ENCODE measurements around the gene SBNO2. TPM values are rescaled to one million over a fixed set of nuclear protein-coding genes. Genes with fewer than 3 reads are reported as not detected.

Gene SBNO2
- total and polyA plus RNA-seq, 2 of the 4 experiments (the other 2 are of a cell fraction), result 13.4 to 40.5 TPM

DNA sequence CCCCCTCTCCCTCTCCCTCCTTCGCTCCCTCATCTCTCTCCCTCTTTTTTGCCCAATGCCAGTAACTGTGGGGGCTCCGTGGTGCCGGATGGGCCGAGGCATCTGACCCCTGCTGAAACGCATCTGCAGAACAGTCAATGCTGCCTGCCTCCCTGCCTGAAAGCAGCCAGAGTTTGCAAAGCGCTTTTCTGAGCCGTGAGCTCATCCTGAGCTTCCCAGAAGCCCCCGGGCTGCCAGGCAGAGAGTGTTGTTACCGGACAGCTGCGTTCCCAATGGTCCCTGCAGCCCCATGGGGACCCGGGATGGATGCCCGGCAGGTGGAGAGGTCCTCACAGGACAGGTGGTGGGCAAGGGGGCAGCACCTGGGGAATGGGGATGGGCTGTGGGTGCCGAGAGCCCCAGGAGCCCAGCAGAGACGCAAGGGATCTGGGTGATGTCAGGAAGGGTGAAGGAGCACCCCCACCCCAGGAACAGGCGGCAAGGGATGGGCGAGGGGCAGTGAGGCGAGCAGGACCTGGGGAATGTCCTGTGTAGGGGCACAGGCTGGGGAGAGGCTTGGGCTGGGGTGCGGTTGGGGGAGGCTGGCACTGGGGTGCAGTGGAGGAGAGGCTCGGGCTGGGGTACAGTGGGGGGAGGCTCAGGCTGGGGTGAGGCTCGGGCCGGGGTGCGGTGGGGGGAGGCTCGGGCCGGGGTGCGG is 37.3 kb downstream of the SBNO2 start:
- ChIA-PET CTCF (no interaction called here), POLR2A (ENCODE audit: unreplicated experiment) (no interaction called here)
- H4K5ac ChIP-seq (ENCODE audit: low read depth, low read length), result no peak overlapping the region
- H3K4me1 ChIP-seq (ENCODE audit: control insufficient read depth, insufficient read depth, low read length), result peaks cover 11% of the 10 kb centered on the region
- H3K18ac ChIP-seq (ENCODE audit: low read depth, low read length), result no peak overlapping the region
- H3K4me3 ChIP-seq (ENCODE audit: insufficient read depth, low read depth, low read length), result no peak overlapping the region
- no peak overlapping the region for H2BK15ac ChIP-seq (ENCODE audit: low read depth, low read length)
- H4K91ac ChIP-seq (ENCODE audit: insufficient read depth, low read depth, low read length), result no peak overlapping the region
- no TSS peak for BruUV-seq (replicated peaks)
- H2AK9ac ChIP-seq (replicated peaks; ENCODE audit: low read depth, low read length, poor library complexity), result no peak overlapping the region
- intact Hi-C loops (cut with micrococcal nuclease) (no loop called here), dilution Hi-C loops (cut with HindIII; ENCODE audit: low sequenced_read_pairs, unreplicated experiment) (no loop called here), in situ Hi-C loops (cut with MboI; ENCODE audit: low sequenced_read_pairs) (no loop called here)
- no peak overlapping the region for H3K14ac ChIP-seq (replicated peaks; ENCODE audit: low read depth, low read length)
- WGBS, 2 experiments (ENCODE audit: extremely low coverage in 2 of 2, insufficient read length in 1 of 2), result 100% methylated on average over 2 of the region's 25 CpGs; no CpG with 5 or more reads in 1 of the 2 experiments
- H3K9ac ChIP-seq (ENCODE audit: low read depth, low read length), result no peak overlapping the region
- DNase-seq (no peak), ATAC-seq (ENCODE audit: low read depth) (no peak)
- H2BK120ac ChIP-seq (ENCODE audit: low read depth, low read length), result no peak overlapping the region
- peaks cover 11 to 51% of the 10 kb centered on the region in 2 experiments for H3K79me1 ChIP-seq (ENCODE audit: low read depth in 1 of 2, low read length in 2 of 2)
- H3K56ac ChIP-seq (ENCODE audit: extremely low read depth, insufficient read depth, low read length), result no peak overlapping the region
- no peak overlapping the region for H2BK20ac ChIP-seq (ENCODE audit: low read depth, low read length)
- TF ChIP-seq FOS (IDR thresholded peaks at IDR 0.05; ENCODE audit: low read depth, low read length) (no peak), MAFK (IDR thresholded peaks at IDR 0.05; ENCODE audit: low read depth, low read length) (no peak), RAD21 (IDR thresholded peaks at IDR 0.05; ENCODE audit: low read length) (no peak), MXI1 (IDR thresholded peaks at IDR 0.05; ENCODE audit: borderline replicate concordance, low read depth, low read length) (no peak), RFX5 (IDR thresholded peaks at IDR 0.05; ENCODE audit: low read depth, low read length) (no peak), RCOR1 (IDR thresholded peaks at IDR 0.05; ENCODE audit: insufficient replicate concordance, low read length) (no peak), NFE2L2 (IDR thresholded peaks at IDR 0.05; ENCODE audit: low read depth, low read length) (no peak), CEBPB (IDR thresholded peaks at IDR 0.05; ENCODE audit: low read depth, low read length) (no peak), MAZ (IDR thresholded peaks at IDR 0.05; ENCODE audit: borderline replicate concordance, low read depth, low read length) (no peak), SMC3 (IDR thresholded peaks at IDR 0.05; ENCODE audit: low read depth, low read length) (no peak), BHLHE40 (IDR thresholded peaks at IDR 0.05; ENCODE audit: low read depth, low read length) (no peak)
- TF ChIP-seq, protein P1, sequence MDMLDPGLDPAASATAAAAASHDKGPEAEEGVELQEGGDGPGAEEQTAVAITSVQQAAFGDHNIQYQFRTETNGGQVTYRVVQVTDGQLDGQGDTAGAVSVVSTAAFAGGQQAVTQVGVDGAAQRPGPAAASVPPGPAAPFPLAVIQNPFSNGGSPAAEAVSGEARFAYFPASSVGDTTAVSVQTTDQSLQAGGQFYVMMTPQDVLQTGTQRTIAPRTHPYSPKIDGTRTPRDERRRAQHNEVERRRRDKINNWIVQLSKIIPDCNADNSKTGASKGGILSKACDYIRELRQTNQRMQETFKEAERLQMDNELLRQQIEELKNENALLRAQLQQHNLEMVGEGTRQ (IDR thresholded peaks at IDR 0.05; ENCODE audit: low read depth, low read length), result no peak
- TF ChIP-seq, protein P2, sequence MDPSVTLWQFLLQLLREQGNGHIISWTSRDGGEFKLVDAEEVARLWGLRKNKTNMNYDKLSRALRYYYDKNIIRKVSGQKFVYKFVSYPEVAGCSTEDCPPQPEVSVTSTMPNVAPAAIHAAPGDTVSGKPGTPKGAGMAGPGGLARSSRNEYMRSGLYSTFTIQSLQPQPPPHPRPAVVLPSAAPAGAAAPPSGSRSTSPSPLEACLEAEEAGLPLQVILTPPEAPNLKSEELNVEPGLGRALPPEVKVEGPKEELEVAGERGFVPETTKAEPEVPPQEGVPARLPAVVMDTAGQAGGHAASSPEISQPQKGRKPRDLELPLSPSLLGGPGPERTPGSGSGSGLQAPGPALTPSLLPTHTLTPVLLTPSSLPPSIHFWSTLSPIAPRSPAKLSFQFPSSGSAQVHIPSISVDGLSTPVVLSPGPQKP (IDR thresholded peaks at IDR 0.05; ENCODE audit: borderline replicate concordance, low read depth, low read length), result no peak
- TF ChIP-seq, protein P3, sequence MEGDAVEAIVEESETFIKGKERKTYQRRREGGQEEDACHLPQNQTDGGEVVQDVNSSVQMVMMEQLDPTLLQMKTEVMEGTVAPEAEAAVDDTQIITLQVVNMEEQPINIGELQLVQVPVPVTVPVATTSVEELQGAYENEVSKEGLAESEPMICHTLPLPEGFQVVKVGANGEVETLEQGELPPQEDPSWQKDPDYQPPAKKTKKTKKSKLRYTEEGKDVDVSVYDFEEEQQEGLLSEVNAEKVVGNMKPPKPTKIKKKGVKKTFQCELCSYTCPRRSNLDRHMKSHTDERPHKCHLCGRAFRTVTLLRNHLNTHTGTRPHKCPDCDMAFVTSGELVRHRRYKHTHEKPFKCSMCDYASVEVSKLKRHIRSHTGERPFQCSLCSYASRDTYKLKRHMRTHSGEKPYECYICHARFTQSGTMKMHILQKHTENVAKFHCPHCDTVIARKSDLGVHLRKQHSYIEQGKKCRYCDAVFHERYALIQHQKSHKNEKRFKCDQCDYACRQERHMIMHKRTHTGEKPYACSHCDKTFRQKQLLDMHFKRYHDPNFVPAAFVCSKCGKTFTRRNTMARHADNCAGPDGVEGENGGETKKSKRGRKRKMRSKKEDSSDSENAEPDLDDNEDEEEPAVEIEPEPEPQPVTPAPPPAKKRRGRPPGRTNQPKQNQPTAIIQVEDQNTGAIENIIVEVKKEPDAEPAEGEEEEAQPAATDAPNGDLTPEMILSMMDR (conservative IDR thresholded peaks at IDR 0.05; ENCODE audit: low read depth, low read length), result no peak
- no peak overlapping the region for H2AFZ ChIP-seq (replicated peaks; ENCODE audit: low read length, poor library complexity)
- no peak overlapping the region for H3K23ac ChIP-seq (ENCODE audit: low read depth, low read length)
- peaks cover 13% of the 10 kb centered on the region for H4K20me1 ChIP-seq (ENCODE audit: insufficient read depth, low read length)
- no peak overlapping the region for H4K8ac ChIP-seq (ENCODE audit: low read depth in 2 of 2, low read length in 2 of 2)
- no peak overlapping the region for H3K4ac ChIP-seq (ENCODE audit: low read depth, low read length)
- H3K9me1 ChIP-seq (ENCODE audit: insufficient read depth, low read length), result peaks cover 4% of the 10 kb centered on the region; the same call in 1 of the 2 replicates
- no peak overlapping the region for H3K27ac ChIP-seq (ENCODE audit: insufficient read depth, low read length)
- no peak overlapping the region for H2AK5ac ChIP-seq (ENCODE audit: low read depth, low read length)
- peaks cover 35% of the 10 kb centered on the region; the same call in 1 of the 2 replicates for H3K36me3 ChIP-seq (ENCODE audit: control insufficient read depth, insufficient read depth, low read length)
- no peaks in the 10 kb centered on the region for H3K9me3 ChIP-seq (ENCODE audit: control insufficient read depth, insufficient read depth, low read length)
- H3K4me2 ChIP-seq (ENCODE audit: low read depth, low read length), result no peak overlapping the region
- no peaks in the 10 kb centered on the region for H3K27me3 ChIP-seq (ENCODE audit: control insufficient read depth, insufficient read depth, low read length)
- no peak overlapping the region for H2BK5ac ChIP-seq (ENCODE audit: low read depth, low read length, poor library complexity, severe bottlenecking)

Measured in IMR-90 (cell line).